Esophagus squamous epithelium (tissue), 5 donors: ENCODE data around the gene ZNF784. TPM values are rescaled to one million over a fixed set of nuclear protein-coding genes. Genes with fewer than 3 reads are reported as not detected.

Experiments
- DNase-seq: peaks from one replicate; lab custom pipeline; 2025; lab: John Stamatoyannopoulos, UW
- H3K27ac ChIP-seq, 4 donors: fragments of 200-600 bp; sonication (generic); one replicate each; pipeline ENCODE4 v1.5.1; 2016 to 2019; ENCODE audit warnings: mild to moderate bottlenecking in 1 of 4
- H3K27me3 ChIP-seq, 4 donors: fragments of 200-600 bp; sonication (generic); 1 replicate in 3 of 4; 2 replicates in 1 of 4; pipeline versions ENCODE4 v1.5.1 to v1.6.0; 2017 to 2021; ENCODE audit warnings: antibody characterized with exemption in 1 of 4
- H3K36me3 ChIP-seq, 3 donors: fragments of 200-600 bp; sonication (generic); one replicate each; pipeline ENCODE4 v1.5.1; 2016 to 2019
- H3K4me1 ChIP-seq, 3 donors: fragments of 200-600 bp; sonication (generic); one replicate each; pipeline ENCODE4 v1.5.1; 2017 to 2019
- H3K4me3 ChIP-seq, 4 donors: fragments of 200-600 bp; sonication (generic); 1 replicate in 3 of 4; 2 replicates in 1 of 4; pipeline ENCODE4 v1.5.1; 2016 to 2019; ENCODE audit warnings: mild to moderate bottlenecking in 2 of 4, moderate library complexity in 1 of 4
- H3K9me3 ChIP-seq, 3 donors: fragments of 200-600 bp; sonication (generic); one replicate each; pipeline ENCODE4 v1.5.1; 2016 to 2019
- POLR2A ChIP-seq, 4 donors: fragments of 450-650 bp; IDR thresholded peaks; one replicate each; pipeline ENCODE4 v1.6.1; 2017; ENCODE audit warnings: antibody characterized with exemption in 4 of 4, mild to moderate bottlenecking in 4 of 4, moderate library complexity in 3 of 4
- WGBS, 2 donors: methylation state at CpG; one replicate each; pipeline ENCODE4 v1.1.5; 2018; 5-methylcytosine and 5-hydroxymethylcytosine counted together
- intact Hi-C: fragments of 100-400 bp; cut with DNase I; formaldehyde crosslinking; loops from one replicate; pipeline ENCODE4 v1.15.0; 2022
- total RNA-seq, 4 donors: library from RNA; depleted of rRNA; stranded (reverse); fragments of >200 nt; gene quantifications; one replicate each; pipeline ENCODE4 v1.1.0, GENCODE V29; 2016
- TF ChIP-seq, protein P1 (sequence below), 6 experiments: fragments of 450-650 bp in 4 of 6; fragments of 200-600 bp in 2 of 6; sonication (generic) in 2 of 6; IDR thresholded peaks; one replicate each; pipeline ENCODE4 v1.5.1; 2016 to 2019; ENCODE audit warnings: antibody characterized with exemption in 6 of 6, mild to moderate bottlenecking in 4 of 6, moderate library complexity in 4 of 6
- donor health status: DM: yes; HTN: yes; CAD: no.

The ZNF784 gene
- total RNA-seq, 4 donors from 2014 or later = 2.9 to 6.9 (median 4.4) TPM

DNA sequence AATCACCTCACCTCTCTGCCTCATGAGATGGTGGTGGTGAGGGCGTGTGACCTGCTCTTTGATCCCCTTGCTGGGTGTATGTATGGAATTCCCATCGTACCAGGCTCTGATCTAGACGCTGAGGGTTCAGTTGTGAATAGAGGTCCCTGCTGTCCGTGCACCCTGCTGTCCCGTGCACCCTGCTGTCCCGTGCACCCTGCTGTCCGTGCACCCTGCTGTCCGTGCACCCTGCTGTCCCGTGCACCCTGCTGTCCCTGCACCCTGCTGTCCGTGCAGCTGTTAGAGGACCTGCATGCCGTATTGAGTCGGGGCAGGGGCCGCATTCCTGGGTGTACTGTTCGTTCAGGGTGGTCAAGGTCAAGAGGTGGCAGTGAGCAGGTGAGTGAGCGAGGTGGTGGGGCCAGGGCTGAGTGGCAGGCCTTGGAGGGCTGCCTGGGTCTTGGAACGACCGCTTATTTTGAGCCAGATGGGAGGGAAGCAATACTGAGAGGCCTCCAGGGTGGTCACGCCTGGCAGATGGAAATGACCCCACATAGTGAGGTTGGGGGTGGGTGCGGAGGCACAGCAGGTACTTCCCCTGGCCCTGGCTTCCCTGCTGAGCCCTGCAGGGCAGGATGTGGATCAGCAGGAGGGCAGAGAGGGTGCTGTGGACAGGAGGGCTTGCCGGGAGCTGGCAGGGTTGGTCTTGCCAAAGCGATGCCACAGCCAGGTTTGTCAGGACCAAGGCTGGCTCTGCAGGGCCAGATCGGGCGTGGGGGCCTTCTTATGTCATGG is 46.1 kb upstream of the ZNF784 start:
- peaks cover 46 to 89% (median 51%) of the 10 kb centered on the region in 3 donors for H3K36me3 ChIP-seq
- H3K9me3 ChIP-seq = no peaks in the 10 kb centered on the region
- peaks cover 8 to 59% (median 14%) of the 10 kb centered on the region in 3 donors for H3K4me1 ChIP-seq
- DNase-seq = no peak
- no peak for TF ChIP-seq POLR2A (IDR thresholded peaks at IDR 0.05)
- TF ChIP-seq, protein P1, sequence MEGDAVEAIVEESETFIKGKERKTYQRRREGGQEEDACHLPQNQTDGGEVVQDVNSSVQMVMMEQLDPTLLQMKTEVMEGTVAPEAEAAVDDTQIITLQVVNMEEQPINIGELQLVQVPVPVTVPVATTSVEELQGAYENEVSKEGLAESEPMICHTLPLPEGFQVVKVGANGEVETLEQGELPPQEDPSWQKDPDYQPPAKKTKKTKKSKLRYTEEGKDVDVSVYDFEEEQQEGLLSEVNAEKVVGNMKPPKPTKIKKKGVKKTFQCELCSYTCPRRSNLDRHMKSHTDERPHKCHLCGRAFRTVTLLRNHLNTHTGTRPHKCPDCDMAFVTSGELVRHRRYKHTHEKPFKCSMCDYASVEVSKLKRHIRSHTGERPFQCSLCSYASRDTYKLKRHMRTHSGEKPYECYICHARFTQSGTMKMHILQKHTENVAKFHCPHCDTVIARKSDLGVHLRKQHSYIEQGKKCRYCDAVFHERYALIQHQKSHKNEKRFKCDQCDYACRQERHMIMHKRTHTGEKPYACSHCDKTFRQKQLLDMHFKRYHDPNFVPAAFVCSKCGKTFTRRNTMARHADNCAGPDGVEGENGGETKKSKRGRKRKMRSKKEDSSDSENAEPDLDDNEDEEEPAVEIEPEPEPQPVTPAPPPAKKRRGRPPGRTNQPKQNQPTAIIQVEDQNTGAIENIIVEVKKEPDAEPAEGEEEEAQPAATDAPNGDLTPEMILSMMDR (IDR thresholded peaks at IDR 0.05) = no peak
- intact Hi-C loops = no loop called here
- H3K4me3 ChIP-seq = no peak overlapping the region
- no peaks in the 10 kb centered on the region for H3K27me3 ChIP-seq
- 78 to 81% methylated on average over 14 to 22 of the region's 23 CpGs for WGBS, 2 donors
- H3K27ac ChIP-seq = no peak overlapping the region

DNA sequence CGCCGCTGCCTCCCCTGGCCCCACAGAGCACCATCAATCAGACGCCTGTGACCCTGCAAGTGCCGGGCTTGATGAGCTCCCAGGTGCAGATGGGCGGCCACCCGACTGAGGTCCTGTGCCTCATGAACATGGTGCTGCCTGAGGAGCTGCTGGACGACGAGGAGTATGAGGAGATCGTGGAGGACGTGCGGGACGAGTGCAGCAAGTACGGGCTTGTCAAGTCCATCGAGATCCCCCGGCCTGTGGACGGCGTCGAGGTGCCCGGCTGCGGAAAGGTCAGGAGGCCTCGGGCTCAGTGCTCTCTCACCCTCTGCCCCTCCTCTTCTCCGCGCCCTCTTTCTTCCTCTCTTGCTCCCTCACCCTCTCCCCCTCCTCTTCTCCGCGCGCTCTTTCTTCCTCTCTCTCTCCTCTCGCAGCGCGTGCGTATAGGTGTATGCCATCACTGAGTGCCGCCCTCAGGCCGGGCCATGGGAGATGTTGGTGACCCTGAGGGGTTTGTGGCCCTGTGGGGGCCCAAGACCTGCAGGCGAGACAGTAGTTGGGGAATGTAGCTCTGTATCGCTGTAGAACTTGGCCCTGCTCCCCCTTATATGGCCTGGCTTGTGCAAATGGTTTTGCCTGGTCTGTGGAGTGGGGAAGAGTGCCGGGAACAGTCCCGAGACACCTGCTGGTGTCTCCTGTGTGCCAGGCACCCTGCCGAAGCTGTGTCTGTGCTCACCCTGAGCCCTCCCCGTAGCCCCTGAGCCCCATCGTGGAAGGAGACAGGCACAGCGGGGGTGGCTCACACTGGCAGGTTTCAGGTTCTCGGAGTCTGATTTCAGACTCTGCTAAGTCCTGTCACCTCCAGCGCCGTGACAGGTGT is 45.3 kb upstream of the ZNF784 start:
- intact Hi-C loops = no loop called here
- TF ChIP-seq, protein P1 (IDR thresholded peaks at IDR 0.05) = no peak
- no peak for TF ChIP-seq POLR2A (IDR thresholded peaks at IDR 0.05)
- H3K36me3 ChIP-seq = peaks cover 47 to 96% (median 51%) of the 10 kb centered on the region in 3 donors
- H3K27me3 ChIP-seq = no peaks in the 10 kb centered on the region
- H3K4me3 ChIP-seq = no peak overlapping the region
- H3K27ac ChIP-seq = no peak overlapping the region
- peaks cover 7 to 57% (median 13%) of the 10 kb centered on the region in 3 donors for H3K4me1 ChIP-seq
- DNase-seq = no peak
- 85 to 87% methylated on average over 27 to 29 of the region's 43 CpGs for WGBS, 2 donors
- H3K9me3 ChIP-seq = no peaks in the 10 kb centered on the region

DNA sequence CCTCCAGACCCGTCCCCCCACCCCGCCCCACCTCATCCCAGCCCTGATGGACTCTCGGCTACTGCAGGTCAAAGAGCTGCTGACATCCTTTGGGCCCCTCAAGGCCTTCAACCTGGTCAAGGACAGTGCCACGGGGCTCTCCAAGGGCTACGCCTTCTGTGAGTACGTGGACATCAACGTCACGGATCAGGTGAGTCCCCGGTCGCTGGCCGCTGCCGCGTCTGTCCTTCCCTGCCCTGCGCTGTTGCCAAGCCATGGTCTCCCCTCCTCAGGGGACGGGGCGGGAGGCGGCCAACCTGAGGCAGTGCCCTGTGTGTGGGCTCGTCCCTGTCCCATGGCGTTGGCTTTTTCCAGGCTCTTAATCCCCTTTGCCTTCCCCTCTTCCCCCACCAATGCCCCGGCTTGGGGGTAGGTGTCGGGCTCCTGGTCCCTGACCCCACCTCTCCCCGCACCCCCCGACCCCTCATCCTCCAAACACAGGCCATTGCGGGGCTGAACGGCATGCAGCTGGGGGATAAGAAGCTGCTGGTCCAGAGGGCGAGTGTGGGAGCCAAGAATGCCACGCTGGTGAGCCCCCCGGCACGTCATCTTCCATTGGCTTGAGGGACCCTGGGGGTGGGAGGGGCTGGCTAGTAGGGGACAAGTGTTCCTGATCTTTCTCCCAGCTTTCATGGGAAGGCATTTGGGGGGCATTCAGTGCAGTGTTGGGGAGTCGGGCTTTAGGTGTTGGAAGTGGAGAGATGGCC is 44.4 kb upstream of the ZNF784 start:
- Histone ChIP-seq H3K9me3 (no peaks in the 10 kb centered on the region), H3K27ac (peak overlapping the region in 2 of 4 donors; percentile 40 to 65), H3K27me3 (no peaks in the 10 kb centered on the region), H3K4me1 (peaks cover 0 to 48% (median 5%) of the 10 kb centered on the region in 3 donors), H3K4me3 (no peak overlapping the region), H3K36me3 (peaks cover 49 to 99% (median 60%) of the 10 kb centered on the region in 3 donors)
- no peak for DNase-seq
- 80 to 93% methylated on average over 1 to 3 of the region's 30 CpGs for WGBS, 2 donors
- TF ChIP-seq, protein P1 (IDR thresholded peaks at IDR 0.05) = no peak
- TF ChIP-seq POLR2A (IDR thresholded peaks at IDR 0.05) = no peak
- intact Hi-C loops = no loop called here

DNA sequence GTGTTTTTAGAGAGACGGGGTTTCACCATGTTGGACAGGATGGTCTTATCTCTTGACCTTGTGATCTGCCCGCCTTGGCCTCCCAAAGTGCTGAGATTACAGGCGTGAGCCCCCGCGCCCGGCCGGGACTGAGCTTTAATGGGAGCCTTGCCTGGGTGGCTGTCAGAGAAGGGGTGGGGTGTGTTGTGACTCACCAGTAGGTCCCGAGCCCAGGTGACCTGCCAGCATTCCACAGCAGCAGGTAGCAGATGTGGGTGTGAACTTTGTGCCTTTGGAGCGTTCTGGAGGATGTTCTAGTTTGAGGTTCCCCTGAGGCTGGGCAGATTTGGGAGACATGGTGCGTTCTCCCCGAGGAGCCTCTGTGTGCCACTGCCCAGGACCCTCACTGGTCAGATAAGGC is 43.6 kb upstream of the ZNF784 start:
- no peaks in the 10 kb centered on the region for H3K9me3 ChIP-seq
- 31 to 37% methylated on average over 2 of the region's 11 CpGs for WGBS, 2 donors
- intact Hi-C loops = no loop called here
- no peaks in the 10 kb centered on the region for H3K27me3 ChIP-seq
- DNase-seq = no peak
- H3K27ac ChIP-seq = peak overlapping the region; percentile 12 to 65 (median 48)
- TF ChIP-seq POLR2A (IDR thresholded peaks at IDR 0.05) = no peak
- TF ChIP-seq, protein P1 (IDR thresholded peaks at IDR 0.05) = no peak
- H3K36me3 ChIP-seq = peaks cover 57 to 99% (median 68%) of the 10 kb centered on the region in 3 donors
- no peak overlapping the region for H3K4me3 ChIP-seq
- peaks cover 0 to 40% (median 5%) of the 10 kb centered on the region in 3 donors for H3K4me1 ChIP-seq
